ENCODE data around the gene ATF6.

ATF6 gene

DNA sequence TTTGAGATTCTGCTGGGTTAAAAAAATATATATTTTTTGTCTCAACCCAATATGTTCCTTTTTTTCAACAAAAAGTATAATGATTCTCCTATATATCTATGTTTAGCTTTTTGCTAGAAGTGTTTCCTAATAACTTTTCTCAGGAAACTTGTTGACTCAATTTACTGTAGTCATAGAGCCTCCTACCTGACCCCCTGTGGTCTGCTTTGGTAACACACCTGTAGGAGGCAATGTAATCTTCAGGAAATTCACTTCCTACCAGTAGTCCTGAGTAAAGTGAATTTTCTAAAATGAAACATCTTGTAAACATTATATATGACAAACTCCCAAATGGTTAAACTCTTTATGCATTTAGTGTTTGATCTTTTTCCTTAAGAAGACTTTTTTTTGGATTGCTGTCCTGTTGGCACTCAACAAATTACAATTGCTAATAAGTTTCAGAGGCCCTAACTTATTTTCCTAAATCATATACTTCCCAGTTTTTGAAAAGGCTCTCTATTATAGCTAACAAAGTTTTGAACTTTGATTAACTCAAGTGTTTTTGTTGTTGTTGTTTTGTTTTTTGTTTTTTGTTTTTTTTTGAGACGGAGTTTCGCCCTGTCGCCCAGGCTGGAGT, 139.3 kb downstream of the ATF6 start:
- Histone ChIP-seq H3K9me3 (ENCODE audit: low read length) (no peaks in the 10 kb centered on the region), H3K27me3 (ENCODE audit: insufficient read depth, low read length) (no peaks in the 10 kb centered on the region), H3K36me3 (ENCODE audit: insufficient read depth, low read length) (no peaks in the 10 kb centered on the region), H3K4me1 (ENCODE audit: insufficient read depth, low read length) (no peaks in the 10 kb centered on the region), H3K4me3 (ENCODE audit: low read length) (no peak overlapping the region), H2AFZ (ENCODE audit: low read depth, low read length) (no peak overlapping the region)

DNA sequence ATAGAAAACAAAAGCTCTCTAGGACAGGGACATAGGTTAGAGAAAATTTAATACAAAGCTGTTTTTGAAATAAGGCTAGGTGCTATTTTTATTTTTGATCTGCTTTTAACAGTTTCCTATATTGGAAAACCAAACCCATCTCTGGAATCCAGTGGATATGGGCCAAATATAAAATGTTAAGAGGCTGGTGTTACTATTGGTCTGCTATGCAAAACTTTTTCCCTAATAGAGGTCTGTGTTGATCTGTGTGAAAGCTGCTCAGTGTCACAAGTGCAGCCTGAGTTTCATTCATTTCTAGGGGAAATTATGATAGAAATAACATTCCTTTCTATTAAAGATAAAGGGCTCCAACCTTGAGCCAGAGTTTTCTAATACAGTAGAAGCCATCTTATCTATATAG, 141.1 kb downstream of the ATF6 start:
- H3K4me1 ChIP-seq (ENCODE audit: insufficient read depth, low read length), result no peaks in the 10 kb centered on the region
- H3K36me3 ChIP-seq (ENCODE audit: insufficient read depth, low read length), result no peaks in the 10 kb centered on the region
- H2AFZ ChIP-seq (ENCODE audit: low read depth, low read length), result no peak overlapping the region
- no peak overlapping the region for H3K4me3 ChIP-seq (ENCODE audit: low read length)
- H3K27me3 ChIP-seq (ENCODE audit: insufficient read depth, low read length), result no peaks in the 10 kb centered on the region
- no peaks in the 10 kb centered on the region for H3K9me3 ChIP-seq (ENCODE audit: low read length)

DNA sequence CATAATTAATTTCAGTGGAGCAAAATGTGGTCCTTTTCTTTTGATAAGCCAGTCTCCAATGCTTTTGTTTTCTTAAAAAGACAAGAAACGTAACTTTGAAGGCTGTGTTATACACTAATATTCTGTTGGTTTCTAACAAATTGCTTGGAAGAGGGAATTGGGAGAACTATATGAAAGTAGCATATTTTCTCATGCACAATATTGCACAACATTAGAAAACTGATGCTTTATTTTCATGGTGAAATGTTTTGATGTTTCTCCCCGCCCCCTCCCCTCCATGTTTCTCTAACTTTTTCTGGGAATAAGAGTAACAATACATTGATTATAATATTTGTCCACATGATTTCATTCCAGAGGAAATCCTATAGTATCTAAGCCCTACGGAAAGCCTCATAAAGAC, 142.1 kb downstream of the ATF6 start:
- Histone ChIP-seq H3K9me3 (ENCODE audit: low read length) (no peaks in the 10 kb centered on the region), H2AFZ (ENCODE audit: low read depth, low read length) (no peak overlapping the region), H3K27me3 (ENCODE audit: insufficient read depth, low read length) (no peaks in the 10 kb centered on the region), H3K4me1 (ENCODE audit: insufficient read depth, low read length) (no peaks in the 10 kb centered on the region), H3K36me3 (ENCODE audit: insufficient read depth, low read length) (no peaks in the 10 kb centered on the region), H3K4me3 (ENCODE audit: low read length) (no peak overlapping the region)

- Histone ChIP-seq H3K4me1 (ENCODE audit: insufficient read depth, low read length) (no peaks in the 10 kb centered on the region), H3K27me3 (ENCODE audit: insufficient read depth, low read length) (no peaks in the 10 kb centered on the region), H3K36me3 (ENCODE audit: insufficient read depth, low read length) (peaks cover 13% of the 10 kb centered on the region), H2AFZ (ENCODE audit: low read depth, low read length) (no peak overlapping the region), H3K9me3 (ENCODE audit: low read length) (peaks cover 2% of the 10 kb centered on the region), H3K4me3 (ENCODE audit: low read length) (no peak overlapping the region)
Measured at GRCh38 chr1:161910604-161911003, 144.5 kb downstream of the ATF6 start.

DNA sequence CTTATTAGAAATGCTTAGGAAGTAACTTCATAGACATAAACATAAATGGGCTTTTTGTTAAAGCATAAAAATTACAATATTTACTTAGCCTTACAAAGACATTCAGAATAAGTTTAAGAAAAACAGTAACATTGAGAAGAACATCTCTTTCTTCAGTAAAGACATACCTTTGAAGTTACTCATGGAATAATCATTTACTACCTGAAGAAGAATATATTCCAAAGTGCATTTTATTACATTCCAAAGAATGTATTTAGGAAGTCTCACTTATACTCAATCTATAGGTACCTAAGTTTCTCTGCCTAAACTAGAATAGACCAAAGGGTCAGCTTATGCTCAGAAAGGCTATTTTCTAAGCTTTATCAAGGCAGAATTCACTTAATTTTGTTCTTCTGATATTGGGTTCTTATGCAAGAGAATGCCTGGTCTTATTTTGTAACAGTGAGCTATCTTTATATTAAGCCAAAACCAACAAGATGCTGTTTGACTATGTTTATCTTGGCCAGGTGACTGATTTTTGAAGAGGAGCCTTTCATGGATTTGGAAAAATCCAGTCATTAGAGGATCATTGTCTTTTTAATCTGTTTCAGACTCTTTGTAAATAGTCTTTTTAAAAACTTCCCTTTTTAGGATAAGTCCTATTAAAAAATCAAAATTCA, 147.5 kb downstream of the ATF6 start:
- Histone ChIP-seq H3K4me1 (ENCODE audit: insufficient read depth, low read length) (no peaks in the 10 kb centered on the region), H2AFZ (ENCODE audit: low read depth, low read length) (no peak overlapping the region), H3K36me3 (ENCODE audit: insufficient read depth, low read length) (peaks cover 17% of the 10 kb centered on the region), H3K27me3 (ENCODE audit: insufficient read depth, low read length) (no peaks in the 10 kb centered on the region), H3K9me3 (ENCODE audit: low read length) (peaks cover 2% of the 10 kb centered on the region), H3K4me3 (ENCODE audit: low read length) (no peak overlapping the region)

DNA sequence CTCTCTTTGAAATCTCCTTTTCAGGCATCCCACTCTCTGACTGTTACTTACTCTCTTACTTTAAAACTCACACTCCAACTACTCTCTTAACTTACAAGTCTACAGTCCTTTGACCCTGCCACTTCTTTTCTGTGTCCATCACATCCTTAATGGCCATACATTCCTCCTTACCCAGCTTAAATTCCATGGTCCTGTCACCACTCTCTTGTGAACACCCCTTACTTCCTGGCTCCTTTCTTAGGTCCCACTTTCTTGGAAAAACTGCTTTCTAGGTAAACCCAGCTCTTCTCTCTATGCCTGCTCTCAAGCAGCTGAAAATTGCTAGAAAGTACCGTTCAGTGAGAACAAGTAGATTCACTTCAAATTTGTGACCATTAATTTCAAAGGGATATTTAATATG, 148.5 kb downstream of the ATF6 start:
- Histone ChIP-seq H3K9me3 (ENCODE audit: low read length) (peaks cover 2% of the 10 kb centered on the region), H3K36me3 (ENCODE audit: insufficient read depth, low read length) (peaks cover 17% of the 10 kb centered on the region), H3K4me1 (ENCODE audit: insufficient read depth, low read length) (no peaks in the 10 kb centered on the region), H2AFZ (ENCODE audit: low read depth, low read length) (no peak overlapping the region), H3K4me3 (ENCODE audit: low read length) (no peak overlapping the region), H3K27me3 (ENCODE audit: insufficient read depth, low read length) (no peaks in the 10 kb centered on the region)

DNA sequence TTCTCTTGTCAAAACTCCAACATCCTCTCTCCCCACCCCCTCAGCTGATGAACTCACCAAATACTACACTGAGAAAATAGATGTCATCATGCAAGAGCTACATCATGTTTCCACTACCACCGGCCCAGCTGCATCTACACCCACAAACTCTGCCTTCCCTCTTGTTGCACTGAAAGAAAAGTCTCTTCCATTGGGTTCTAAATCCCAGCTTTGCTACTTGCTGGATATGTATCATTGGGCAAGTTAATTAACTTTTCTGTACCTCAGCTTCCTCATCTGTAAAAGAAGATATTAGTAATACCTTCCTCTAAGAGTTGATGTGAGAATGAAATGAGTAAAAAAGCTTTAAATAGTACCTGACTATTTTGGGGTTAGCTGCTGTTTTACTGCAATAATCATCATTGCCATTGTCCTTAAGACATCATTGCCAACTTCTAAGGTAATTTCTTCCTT, 149.0 kb downstream of the ATF6 start:
- Histone ChIP-seq H3K9me3 (ENCODE audit: low read length) (peaks cover 2% of the 10 kb centered on the region), H3K4me3 (ENCODE audit: low read length) (no peak overlapping the region), H2AFZ (ENCODE audit: low read depth, low read length) (no peak overlapping the region), H3K36me3 (ENCODE audit: insufficient read depth, low read length) (peaks cover 17% of the 10 kb centered on the region), H3K4me1 (ENCODE audit: insufficient read depth, low read length) (no peaks in the 10 kb centered on the region), H3K27me3 (ENCODE audit: insufficient read depth, low read length) (no peaks in the 10 kb centered on the region)

DNA sequence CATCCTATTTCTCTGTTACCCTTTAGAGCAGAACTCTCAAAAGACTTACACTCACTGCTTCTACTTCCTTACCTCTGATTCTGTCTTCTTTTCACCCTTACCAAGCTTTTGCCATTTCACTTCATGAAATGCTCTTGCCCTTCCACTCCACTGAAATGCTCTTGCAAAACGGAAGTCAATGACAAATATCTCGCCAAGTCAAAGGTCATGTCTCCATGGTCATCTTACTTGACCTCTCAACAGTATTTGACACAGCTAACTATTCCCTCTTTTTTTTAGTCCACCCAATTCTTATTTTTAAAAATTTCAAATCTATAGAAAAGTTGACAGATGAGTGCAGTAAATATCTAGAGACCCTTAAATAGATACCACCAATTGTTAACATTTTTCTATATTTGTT, 149.9 kb downstream of the ATF6 start:
- H3K9me3 ChIP-seq (ENCODE audit: low read length), result peaks cover 2% of the 10 kb centered on the region
- no peak overlapping the region for H3K4me3 ChIP-seq (ENCODE audit: low read length)
- no peaks in the 10 kb centered on the region for H3K27me3 ChIP-seq (ENCODE audit: insufficient read depth, low read length)
- peaks cover 17% of the 10 kb centered on the region for H3K36me3 ChIP-seq (ENCODE audit: insufficient read depth, low read length)
- H2AFZ ChIP-seq (ENCODE audit: low read depth, low read length), result no peak overlapping the region
- H3K4me1 ChIP-seq (ENCODE audit: insufficient read depth, low read length), result no peaks in the 10 kb centered on the region

DNA sequence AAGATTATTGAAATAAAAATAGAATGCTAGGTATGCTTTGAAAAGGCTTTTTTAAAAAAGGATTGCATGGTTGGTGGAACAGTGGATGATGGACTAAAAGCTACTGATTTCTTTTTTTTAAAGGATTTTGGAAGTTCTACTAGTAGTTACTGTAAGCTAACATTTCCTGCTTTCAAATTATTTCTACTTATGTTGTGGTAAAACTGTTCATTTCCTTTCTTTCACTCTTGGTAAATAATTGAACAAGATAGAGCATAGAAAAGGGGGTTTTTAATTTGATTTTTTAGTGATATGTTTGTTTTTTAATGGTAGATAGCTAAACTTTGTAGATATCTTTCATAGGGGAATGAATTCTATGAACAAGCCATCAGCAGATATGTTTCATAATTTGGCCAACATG, 153.1 kb downstream of the ATF6 start:
- peaks cover 2% of the 10 kb centered on the region for H3K9me3 ChIP-seq (ENCODE audit: low read length)
- no peaks in the 10 kb centered on the region for H3K27me3 ChIP-seq (ENCODE audit: insufficient read depth, low read length)
- no peak overlapping the region for H2AFZ ChIP-seq (ENCODE audit: low read depth, low read length)
- no peak overlapping the region for H3K4me3 ChIP-seq (ENCODE audit: low read length)
- peaks cover 10% of the 10 kb centered on the region for H3K36me3 ChIP-seq (ENCODE audit: insufficient read depth, low read length)
- H3K4me1 ChIP-seq (ENCODE audit: insufficient read depth, low read length), result no peaks in the 10 kb centered on the region

GRCh38 chr1:161921491-161921890, 155.4 kb downstream of the ATF6 start:
- Histone ChIP-seq H3K4me1 (ENCODE audit: insufficient read depth, low read length) (no peaks in the 10 kb centered on the region), H3K9me3 (ENCODE audit: low read length) (no peaks in the 10 kb centered on the region), H3K4me3 (ENCODE audit: low read length) (no peak overlapping the region), H2AFZ (ENCODE audit: low read depth, low read length) (no peak overlapping the region), H3K36me3 (ENCODE audit: insufficient read depth, low read length) (no peaks in the 10 kb centered on the region), H3K27me3 (ENCODE audit: insufficient read depth, low read length) (no peaks in the 10 kb centered on the region)

- no peaks in the 10 kb centered on the region for H3K9me3 ChIP-seq (ENCODE audit: low read length)
- H3K27me3 ChIP-seq (ENCODE audit: insufficient read depth, low read length), result no peaks in the 10 kb centered on the region
- no peaks in the 10 kb centered on the region for H3K4me1 ChIP-seq (ENCODE audit: insufficient read depth, low read length)
- H3K4me3 ChIP-seq (ENCODE audit: low read length), result no peak overlapping the region
- no peak overlapping the region for H2AFZ ChIP-seq (ENCODE audit: low read depth, low read length)
- no peaks in the 10 kb centered on the region for H3K36me3 ChIP-seq (ENCODE audit: insufficient read depth, low read length)
Measured at GRCh38 chr1:161921990-161922389, 155.9 kb downstream of the ATF6 start.

GRCh38 chr1:161928056-161928455, 161.9 kb downstream of the ATF6 start:
- H3K36me3 ChIP-seq (ENCODE audit: insufficient read depth, low read length), result no peaks in the 10 kb centered on the region
- no peak overlapping the region for H3K4me3 ChIP-seq (ENCODE audit: low read length)
- no peaks in the 10 kb centered on the region for H3K9me3 ChIP-seq (ENCODE audit: low read length)
- H2AFZ ChIP-seq (ENCODE audit: low read depth, low read length), result no peak overlapping the region
- H3K27me3 ChIP-seq (ENCODE audit: insufficient read depth, low read length), result no peaks in the 10 kb centered on the region
- no peaks in the 10 kb centered on the region for H3K4me1 ChIP-seq (ENCODE audit: insufficient read depth, low read length)

GRCh38 chr1:161929137-161929536, 163.0 kb downstream of the ATF6 start:
- Histone ChIP-seq H3K27me3 (ENCODE audit: insufficient read depth, low read length) (no peaks in the 10 kb centered on the region), H3K36me3 (ENCODE audit: insufficient read depth, low read length) (no peaks in the 10 kb centered on the region), H2AFZ (ENCODE audit: low read depth, low read length) (no peak overlapping the region), H3K4me3 (ENCODE audit: low read length) (no peak overlapping the region), H3K4me1 (ENCODE audit: insufficient read depth, low read length) (no peaks in the 10 kb centered on the region), H3K9me3 (ENCODE audit: low read length) (no peaks in the 10 kb centered on the region)

DNA sequence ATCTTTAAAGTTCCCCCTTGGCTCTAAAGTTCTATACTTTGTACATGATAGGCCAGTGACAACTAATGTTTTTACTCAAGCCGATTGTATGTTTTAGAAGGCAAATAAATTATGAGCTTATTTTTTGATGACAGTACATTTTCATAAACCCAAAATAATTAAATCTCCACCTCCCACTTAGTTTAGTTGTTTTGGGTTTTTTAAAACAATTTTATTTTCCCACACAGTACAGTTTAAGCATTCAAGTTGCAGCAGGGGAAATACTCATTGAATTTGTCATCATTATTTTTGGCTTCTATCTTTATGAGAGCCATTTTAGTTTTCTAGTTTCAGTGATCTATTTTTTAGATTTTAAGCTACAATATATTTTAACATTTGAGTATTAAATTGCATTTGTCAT, 163.9 kb downstream of the ATF6 start:
- Histone ChIP-seq H3K36me3 (ENCODE audit: insufficient read depth, low read length) (no peaks in the 10 kb centered on the region), H3K4me1 (ENCODE audit: insufficient read depth, low read length) (no peaks in the 10 kb centered on the region), H3K9me3 (ENCODE audit: low read length) (no peaks in the 10 kb centered on the region), H3K4me3 (ENCODE audit: low read length) (no peak overlapping the region), H3K27me3 (ENCODE audit: insufficient read depth, low read length) (no peaks in the 10 kb centered on the region), H2AFZ (ENCODE audit: low read depth, low read length) (no peak overlapping the region)
